HepG2 (cell line): ENCODE data around the gene ARHGAP35. TPM values are rescaled to one million over a fixed set of nuclear protein-coding genes. Genes with fewer than 3 reads are reported as not detected.
A peak's percentile ranks its signal among the peaks of the same experiment; 100 is the strongest.

Experiments
- ATAC-seq: fragments of 200-7000 bp; cut with Tn5 transposase; 3 replicates; pipeline ENCODE4 v1.9.1; 2020; ENCODE audit warnings: mild to moderate bottlenecking, moderate library complexity
- BruUV-seq: library from RNA; stranded (reverse); fragments of 400-500 nt; replicated peaks from 2 replicates; lab custom pipeline; 2021; lab: Mats Ljungman, UMichigan
- CTCF ChIA-PET: fragments of 300-600 bp; formaldehyde crosslinking; extraction: SDS; loops from one replicate; lab custom pipeline; 2021; ENCODE audit warnings: low total read pairs, inconsistent platforms, low intra/inter-chr PET ratio; lab: Yijun Ruan, JAX
- POLR2A ChIA-PET: fragments of 350-600 bp; sonication (Branson Sonifier 250); formaldehyde crosslinking; loops from one replicate; lab custom pipeline; 2020; ENCODE audit warnings: antibody characterized with exemption, inconsistent platforms; lab: Yijun Ruan, JAX
- DNase-seq: peaks from one replicate; pipeline ENCODE4 v3.0.0-alpha.2; 2015; ENCODE audit warnings: low spot score
- FAIRE-seq: peaks from 3 replicates; lab custom pipeline; 2011; peaks lifted over from hg19 to GRCh38; lab: Jason Lieb, UNC
- H2AFZ ChIP-seq: one replicate; pipeline ENCODE4 v1.6.1; 2011; ENCODE audit warnings: low read length, inconsistent platforms
- H3K27ac ChIP-seq: fragments of 300-600 bp; 3 replicates; pipeline ENCODE4 v1.8.0; 2011; ENCODE audit warnings: mixed run types, mild to moderate bottlenecking, mixed read lengths, low read length, inconsistent platforms; ENCODE audit not compliant: insufficient read depth; ENCODE audit errors: extremely low read length
- H3K27me3 ChIP-seq, 2 experiments: fragments of 200-600 bp in 1 of 2; 2 replicates in 1 of 2; 3 replicates in 1 of 2; pipeline versions ENCODE4 v1.6.0 to v1.8.0; 2011; ENCODE audit warnings: low read length in 2 of 2, mild to moderate bottlenecking in 2 of 2, moderate library complexity in 2 of 2, inconsistent platforms in 1 of 2; ENCODE audit not compliant: insufficient read depth in 2 of 2, control insufficient read depth in 1 of 2
- H3K36me3 ChIP-seq, 2 experiments: fragments of 200-600 bp in 1 of 2; replicated peaks in 1 of 2; 2 replicates in 1 of 2; 3 replicates in 1 of 2; pipeline versions ENCODE4 v1.5.1 to v1.8.0; 2011; ENCODE audit warnings: low read length in 2 of 2, inconsistent platforms in 1 of 2; ENCODE audit not compliant: insufficient read depth in 2 of 2, control insufficient read depth in 1 of 2
- H3K4me1 ChIP-seq: 2 replicates; pipeline ENCODE4 v1.5.1; 2012; ENCODE audit warnings: low read length, inconsistent platforms; ENCODE audit not compliant: insufficient read depth
- H3K4me2 ChIP-seq: 2 replicates; pipeline ENCODE4 v1.6.0; 2011; ENCODE audit warnings: low read depth, low read length, inconsistent platforms
- H3K4me3 ChIP-seq, 3 experiments: fragments of 200-600 bp in 1 of 3; sonication (generic), shearing (Covaris generic) in 1 of 3; replicated peaks in 1 of 3; 2 replicates each; pipeline ENCODE4 v1.5.1; 2011 to 2016; ENCODE audit warnings: low read length in 3 of 3, inconsistent platforms in 2 of 3, low read depth in 2 of 3, mild to moderate bottlenecking in 2 of 3, control low read depth in 1 of 3, mixed read lengths in 1 of 3; ENCODE audit not compliant: insufficient read depth in 1 of 3
- H3K79me2 ChIP-seq: one replicate; pipeline ENCODE4 v1.6.1; 2011; ENCODE audit warnings: low read length, inconsistent platforms; ENCODE audit not compliant: insufficient read depth
- H3K9ac ChIP-seq: 2 replicates; pipeline ENCODE4 v1.6.0; 2011; ENCODE audit warnings: mild to moderate bottlenecking, low read depth, low read length, inconsistent platforms; ENCODE audit not compliant: insufficient read depth
- H3K9me3 ChIP-seq: 2 replicates; pipeline ENCODE4 v1.5.1; 2012; ENCODE audit warnings: mild to moderate bottlenecking, low read length
- H4K20me1 ChIP-seq: 2 replicates; pipeline ENCODE4 v1.6.0; 2011; ENCODE audit warnings: inconsistent platforms, mild to moderate bottlenecking, low read length, moderate library complexity; ENCODE audit not compliant: insufficient read depth
- CTCF ChIP-seq: sonication (generic); formaldehyde crosslinking; IDR thresholded peaks from 2 replicates; pipeline ENCODE4 v1.5.0; 2020; ENCODE audit warnings: mild to moderate bottlenecking, missing genetic modification reagents, moderate library complexity
- ETV5 ChIP-seq: IDR thresholded peaks from 2 replicates; pipeline ENCODE4 v1.6.1; 2018; ENCODE audit warnings: missing biosample characterization, missing genetic modification reagents, inconsistent platforms, borderline replicate concordance
- GFI1 ChIP-seq: sonication (generic); formaldehyde crosslinking; IDR thresholded peaks from 2 replicates; pipeline ENCODE4 v1.5.0; 2020; ENCODE audit warnings: missing genetic modification reagents, mild to moderate bottlenecking, borderline replicate concordance
- HNF1B ChIP-seq: sonication (generic); formaldehyde crosslinking; IDR thresholded peaks from 2 replicates; pipeline ENCODE4 v1.5.1; 2020; ENCODE audit warnings: mild to moderate bottlenecking, moderate library complexity, missing genetic modification reagents
- JUNB ChIP-seq: sonication (generic); formaldehyde crosslinking; IDR thresholded peaks from 2 replicates; pipeline ENCODE4 v1.8.0; 2022; ENCODE audit warnings: missing genetic modification reagents, mild to moderate bottlenecking, borderline replicate concordance
- KDM1A ChIP-seq: IDR thresholded peaks from 2 replicates; pipeline ENCODE4 v1.6.1; 2016; ENCODE audit warnings: missing compliant biosample characterization
- NKX3-1 ChIP-seq: sonication (generic); formaldehyde crosslinking; IDR thresholded peaks from 2 replicates; pipeline ENCODE4 v1.5.0; 2020; ENCODE audit warnings: missing genetic modification reagents
- PCBP1 ChIP-seq: fragments of 200-400 bp; formaldehyde crosslinking; IDR thresholded peaks from 2 replicates; pipeline ENCODE4 v1.6.1; 2017; ENCODE audit warnings: mild to moderate bottlenecking, low read depth, low read length, borderline replicate concordance
- RXRA ChIP-seq: sonication (generic); formaldehyde crosslinking; IDR thresholded peaks from 2 replicates; pipeline ENCODE4 v1.5.1; 2020; ENCODE audit warnings: missing genetic modification reagents
- SAP130 ChIP-seq: IDR thresholded peaks from 2 replicates; pipeline ENCODE4 v1.6.1; 2016; ENCODE audit warnings: low read depth
- SP4 ChIP-seq: sonication (generic); formaldehyde crosslinking; IDR thresholded peaks from 2 replicates; pipeline ENCODE4 v1.8.1; 2023; ENCODE audit warnings: mild to moderate bottlenecking, missing genetic modification reagents
- SP5 ChIP-seq: IDR thresholded peaks from 2 replicates; pipeline ENCODE4 v1.6.1; 2016; ENCODE audit warnings: low read depth, borderline replicate concordance
- TFAP4 ChIP-seq: sonication (generic); IDR thresholded peaks from 2 replicates; pipeline ENCODE4 v1.6.1; 2016; ENCODE audit warnings: low read depth, borderline replicate concordance
- ZFP36 ChIP-seq: fragments of 150-350 bp; IDR thresholded peaks from 2 replicates; pipeline ENCODE4 v1.6.1; 2018; ENCODE audit warnings: borderline replicate concordance, low read length, low read depth; ENCODE audit not compliant: partially characterized antibody
- ZNF251 ChIP-seq: sonication (generic); formaldehyde crosslinking; IDR thresholded peaks from 2 replicates; pipeline ENCODE4 v1.9.0; 2021; ENCODE audit warnings: mild to moderate bottlenecking, missing genetic modification reagents
- ZNF496 ChIP-seq: sonication (generic); formaldehyde crosslinking; IDR thresholded peaks from 2 replicates; pipeline ENCODE4 v1.8.1; 2023; ENCODE audit warnings: mild to moderate bottlenecking, moderate library complexity, missing genetic modification reagents; ENCODE audit not compliant: insufficient replicate concordance
- WGBS: methylation state at CpG from one replicate; pipeline ENCODE4 v1.1.6; 2017; ENCODE audit warnings: low lambda C conversion rate; 5-methylcytosine and 5-hydroxymethylcytosine counted together
- in situ Hi-C: cut with HindIII; loops from 2 replicates; pipeline ENCODE4 v1.10.0; 2017; ENCODE audit warnings: low pct_unique_long_range_greater_than_20kb; ENCODE audit not compliant: extremely low pct_ligation_motif_present
- intact Hi-C: fragments of 100-400 bp; cut with micrococcal nuclease; formaldehyde crosslinking; loops from one replicate; pipeline ENCODE4 v1.10.0; 2022; ENCODE audit not compliant: unreplicated experiment
- polyA plus RNA-seq, 8 experiments: library from polyadenylated mRNA; depleted of rRNA in 3 of 8; stranded (reverse) in 7 of 8; unstranded in 1 of 8; fragments of >200 nt; fragmentation: Illumina TruSeq in 4 of 8; extraction: Trizol in 4 of 8; gene quantifications; 2 replicates each; pipeline versions ENCODE4 v1.2.1 to v1.2.3, GENCODE V29; 2011 to 2016; ENCODE audit warnings: low read depth in 4 of 8, missing spikeins in 1 of 8, mixed read lengths in 1 of 8; ENCODE audit not compliant: insufficient read depth in 1 of 8
- total RNA-seq, 5 experiments: library from RNA; depleted of rRNA; stranded (reverse); fragments of >200 nt; fragmentation: Illumina TruSeq; extraction: Trizol; gene quantifications; 2 replicates each; pipeline ENCODE4 v1.2.3, GENCODE V29; 2016; ENCODE audit warnings: low read depth in 1 of 5

The ARHGAP35 gene
- total and polyA plus RNA-seq, 2 of the 13 experiments (the other 11 are each of a cell fraction or from before 2014, with no cell fraction given) = 30.1 to 30.2 TPM

- 22% methylated on average over 14 of the region's 18 CpGs for WGBS
- FAIRE-seq (no peak), DNase-seq (peak; percentile 67), ATAC-seq (peak; percentile 43)
- Histone ChIP-seq H3K36me3 (no peaks in the 10 kb centered on the region), H3K9me3 (no peaks in the 10 kb centered on the region), H3K4me2 (peak overlapping the region; percentile 40; the same call in 1 of the 2 replicates), H2AFZ (no peak overlapping the region), H3K79me2 (no peaks in the 10 kb centered on the region), H3K27ac (no peak overlapping the region), H3K4me3 (no peak overlapping the region), H3K4me1 (peaks cover 65% of the 10 kb centered on the region), H4K20me1 (no peaks in the 10 kb centered on the region), H3K27me3 (peaks cover 0 to 14% of the 10 kb centered on the region in 2 experiments; a peak in 4 of 5 replicates), H3K9ac (no peak overlapping the region)
- intact Hi-C loops (loop anchor here (2.0 kb wide), 1 partner anchor 23 kb away; no protein-coding TSS in a partner anchor), in situ Hi-C loops (no loop called here)
- no TSS peak for BruUV-seq
- ChIA-PET CTCF (no interaction called here), POLR2A (interaction anchor here (1.7 kb wide), 1 partner anchor 27 kb away, joined by 3 read pairs; the partner anchor contains the start of gene SLC1A5)
- 0 out of 2 replicates have a peak, but pooled peaks have one; percentile 63 for TF ChIP-seq PCBP1
- no peak for TF ChIP-seq JUNB
- TF ChIP-seq ZNF496 (CRISPR knock-in tag) = no peak
- TF ChIP-seq TFAP4 = 0 out of 2 replicates have a peak, but pooled peaks have one; percentile 28
- no peak for TF ChIP-seq ZNF251
- TF ChIP-seq SAP130 (CRISPR knock-in tag) = peak; percentile 66
- TF ChIP-seq KDM1A (CRISPR knock-in tag) = 0 out of 2 replicates have a peak, but pooled peaks have one; percentile 51
- TF ChIP-seq GFI1 (CRISPR knock-in tag) = no peak
- TF ChIP-seq ETV5 (CRISPR knock-in tag) = peak; percentile 39; the same call in 1 of the 2 replicates
- TF ChIP-seq ZFP36 = peak; percentile 64
- no peak for TF ChIP-seq NKX3-1 (CRISPR knock-in tag)
- 0 out of 2 replicates have a peak, but pooled peaks have one; percentile 15 for TF ChIP-seq CTCF
- TF ChIP-seq HNF1B (CRISPR knock-in tag) = 0 out of 2 replicates have a peak, but pooled peaks have one; percentile 24
- peak; percentile 25; the same call in 1 of the 2 replicates for TF ChIP-seq RXRA (CRISPR knock-in tag)
- TF ChIP-seq SP5 = 0 out of 2 replicates have a peak, but pooled peaks have one; percentile 21
- TF ChIP-seq SP4 (CRISPR knock-in tag) = no peak
These were observed 44.8 kb upstream of the ARHGAP35 start for GRCh38 chr19:46815833-46816627.
